NCI-H226 (cell line): ENCODE data around the gene UNC13A.
"Not testable (repeated sequence)": the region's sequence is repeated elsewhere in the genome, so short reads cannot be mapped to it uniquely, and the experiment has no call there.

Source experiments
- DNase-seq: peaks from one replicate; pipeline ENCODE4 v3.0.0-alpha.2; 2015

The UNC13A gene

GRCh38 chr19:17601683-17602082 is 86.5 kb downstream of the UNC13A start:
- DNase-seq, result no peak

- no peak for DNase-seq
Observed at GRCh38 chr19:17599780-17600179, 88.4 kb downstream of the UNC13A start.

- DNase-seq, result no peak
Observed at GRCh38 chr19:17598953-17599352, 89.2 kb downstream of the UNC13A start.

GRCh38 chr19:17598063-17598462 is 90.1 kb downstream of the UNC13A start:
- DNase-seq, result not testable (repeated sequence)

- not testable (repeated sequence) for DNase-seq
Observed at GRCh38 chr19:17594296-17594695, 93.9 kb downstream of the UNC13A start.

- no peak for DNase-seq
Observed at GRCh38 chr19:17590866-17591265, 97.3 kb downstream of the UNC13A start.

GRCh38 chr19:17585395-17585794 is 102.8 kb downstream of the UNC13A start:
- not testable (repeated sequence) for DNase-seq

GRCh38 chr19:17584132-17584531 is 104.0 kb downstream of the UNC13A start:
- DNase-seq, result no peak

- no peak for DNase-seq
Observed at GRCh38 chr19:17582613-17583012, 105.5 kb downstream of the UNC13A start.

- no peak for DNase-seq
Observed at GRCh38 chr19:17581211-17581874, 106.8 kb downstream of the UNC13A start.

- DNase-seq, result no peak
Observed at GRCh38 chr19:17580470-17581144, 107.5 kb downstream of the UNC13A start.

GRCh38 chr19:17579661-17580244 is 108.4 kb downstream of the UNC13A start:
- peak; percentile 99 for DNase-seq

- no peak for DNase-seq
Observed at GRCh38 chr19:17577457-17578097, 110.6 kb downstream of the UNC13A start.

GRCh38 chr19:17576758-17577456 is 111.2 kb downstream of the UNC13A start:
- peak; percentile 78 for DNase-seq

- DNase-seq, result peak; percentile 15
Observed at GRCh38 chr19:17575871-17576757, 112.0 kb downstream of the UNC13A start.

GRCh38 chr19:17572638-17573037 is 115.5 kb downstream of the UNC13A start:
- DNase-seq, result no peak

GRCh38 chr19:17570791-17571190 is 117.4 kb downstream of the UNC13A start:
- DNase-seq, result no peak

- not testable (repeated sequence) for DNase-seq
Observed at GRCh38 chr19:17570291-17570690, 117.9 kb downstream of the UNC13A start.

- DNase-seq, result no peak
Observed at GRCh38 chr19:17567940-17568339, 120.2 kb downstream of the UNC13A start.

GRCh38 chr19:17565611-17566010 is 122.5 kb downstream of the UNC13A start:
- no peak for DNase-seq

- DNase-seq, result no peak
Observed at GRCh38 chr19:17564781-17565180, 123.4 kb downstream of the UNC13A start.

GRCh38 chr19:17562561-17562960 is 125.6 kb downstream of the UNC13A start:
- no peak for DNase-seq
